Measurements from ENCODE around the gene ROPN1L. TPM values are rescaled to one million over a fixed set of nuclear protein-coding genes. Genes with fewer than 3 reads are reported as not detected.

The ROPN1L gene
- total and polyA plus RNA-seq, 7 experiments from 2014 or later = 0.32 to 2.6 (median 1.4) TPM

- H3K4me1 ChIP-seq (ENCODE audit: control insufficient read depth in 2 of 2, insufficient read depth in 2 of 2, low read length in 2 of 2) = no peaks in the 10 kb centered on the region
- H3K4me3 ChIP-seq (ENCODE audit: low read length) = no peak overlapping the region
- Mint-ChIP-seq H3K36me3 (peaks cover 0 to 25% (median 17%) of the 10 kb centered on the region in 5 donors), H3K9me3 (peaks cover 0 to 41% (median 6%) of the 10 kb centered on the region in 11 donors), H3K27ac (peak overlapping the region in 1 of 9 donors; percentile 14), H3K4me3 (no peak overlapping the region), H3K27me3 (peaks cover 0 to 10% (median 0%) of the 10 kb centered on the region in 5 donors), H3K4me1 (no peaks in the 10 kb centered on the region)
- H3K9me3 ChIP-seq (ENCODE audit: control insufficient read depth in 2 of 3, low read length in 3 of 3) = peaks cover 0 to 13% (median 0%) of the 10 kb centered on the region in 3 experiments
- ChIA-PET CTCF (no interaction called here), POLR2A (no interaction called here)
- H3K27me3 ChIP-seq (ENCODE audit: control insufficient read depth in 2 of 2, insufficient read depth in 2 of 2, low read length in 2 of 2) = no peaks in the 10 kb centered on the region
- ATAC-seq (no peak), DNase-seq (no peak)
- no peaks in the 10 kb centered on the region for H3K36me3 ChIP-seq (ENCODE audit: control insufficient read depth in 2 of 3, insufficient read depth in 3 of 3, low read length in 3 of 3)
- intact Hi-C loops (cut with micrococcal nuclease) = no loop called here
- no peak overlapping the region for H3K27ac ChIP-seq (ENCODE audit: low read depth, low read length)
Measured at GRCh38 chr5:10474521-10475075, 32.9 kb downstream of the ROPN1L start.

DNA sequence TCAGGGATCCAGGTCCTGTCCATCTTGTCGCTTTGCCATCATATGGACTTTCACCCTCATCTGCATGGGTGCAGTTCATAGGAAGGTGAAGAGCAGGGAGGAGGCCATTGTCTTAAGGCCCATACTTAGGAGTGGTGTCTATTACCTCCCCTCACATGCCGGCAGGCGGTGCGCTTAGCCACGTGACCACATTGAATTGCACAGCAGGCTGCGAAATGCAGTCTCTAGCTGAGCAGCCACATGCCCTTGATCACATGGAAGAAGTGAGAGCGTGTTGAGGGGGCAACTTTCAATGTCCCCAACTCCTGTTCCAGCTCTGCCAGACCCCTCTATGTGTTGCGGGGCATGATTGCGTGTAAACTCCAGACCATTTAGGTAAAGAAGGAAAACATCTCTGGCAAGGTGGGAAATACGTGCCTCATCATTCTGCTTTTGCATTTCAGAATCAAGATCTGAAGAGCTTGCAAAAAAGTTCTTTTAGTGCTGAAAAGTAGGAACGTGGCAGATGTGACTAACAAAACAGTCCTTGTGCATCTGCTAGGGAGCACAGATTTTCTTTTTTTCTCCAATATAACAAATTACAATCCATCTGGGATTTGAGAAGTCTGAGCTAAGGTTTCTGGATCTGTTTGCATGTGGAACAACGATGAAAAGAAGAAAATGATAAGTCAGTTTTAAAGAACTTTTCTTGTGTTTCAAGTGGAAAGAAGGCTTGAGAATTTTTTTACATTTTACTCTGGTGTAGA lies 34.4 kb downstream of the ROPN1L start:
- H3K36me3 Mint-ChIP-seq = peaks cover 0 to 25% (median 17%) of the 10 kb centered on the region in 5 donors
- POLR2A ChIA-PET = no interaction called here
- intact Hi-C loops (cut with micrococcal nuclease) = no loop called here
- H3K36me3 ChIP-seq (ENCODE audit: control insufficient read depth in 2 of 3, insufficient read depth in 3 of 3, low read length in 3 of 3) = no peaks in the 10 kb centered on the region
- no peaks in the 10 kb centered on the region for H3K4me1 ChIP-seq (ENCODE audit: control insufficient read depth in 2 of 2, insufficient read depth in 2 of 2, low read length in 2 of 2)
- no peak overlapping the region for H3K4me3 Mint-ChIP-seq
- no peak overlapping the region for H3K27ac ChIP-seq (ENCODE audit: low read depth, low read length)
- DNase-seq = no peak
- peaks cover 0 to 13% (median 0%) of the 10 kb centered on the region in 3 experiments for H3K9me3 ChIP-seq (ENCODE audit: control insufficient read depth in 2 of 3, low read length in 3 of 3)
- no peaks in the 10 kb centered on the region for H3K4me1 Mint-ChIP-seq
- CTCF ChIA-PET = no interaction called here
- no peak overlapping the region for H3K27ac Mint-ChIP-seq
- peaks cover 0 to 10% (median 0%) of the 10 kb centered on the region in 5 donors for H3K27me3 Mint-ChIP-seq
- ATAC-seq = no peak
- peaks cover 0 to 41% (median 6%) of the 10 kb centered on the region in 11 donors for H3K9me3 Mint-ChIP-seq
- H3K27me3 ChIP-seq (ENCODE audit: control insufficient read depth in 2 of 2, insufficient read depth in 2 of 2, low read length in 2 of 2) = no peaks in the 10 kb centered on the region
- H3K4me3 ChIP-seq (ENCODE audit: low read length) = no peak overlapping the region

DNA sequence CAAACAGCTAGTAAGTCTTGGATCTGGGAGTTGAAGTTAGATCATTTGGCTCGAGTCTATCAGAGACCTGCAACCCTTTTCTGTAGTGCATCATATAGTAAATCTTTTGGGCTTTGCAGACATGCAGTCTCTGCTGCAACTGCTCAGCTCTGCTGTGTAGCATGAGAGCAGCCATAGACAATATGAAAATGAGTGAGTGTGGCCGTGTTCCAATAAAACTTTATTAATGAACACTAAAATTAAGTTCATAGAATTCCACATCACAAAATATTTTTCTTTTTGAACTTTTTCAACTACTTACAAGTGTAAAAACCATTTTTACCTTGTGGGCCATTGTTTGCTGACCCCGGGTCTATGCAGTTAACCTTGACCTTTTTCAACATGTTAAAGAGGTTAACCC lies 35.2 kb downstream of the ROPN1L start:
- Histone ChIP-seq H3K27ac (ENCODE audit: low read depth, low read length) (no peak overlapping the region), H3K27me3 (ENCODE audit: control insufficient read depth in 2 of 2, insufficient read depth in 2 of 2, low read length in 2 of 2) (no peaks in the 10 kb centered on the region), H3K4me3 (ENCODE audit: low read length) (no peak overlapping the region), H3K4me1 (ENCODE audit: control insufficient read depth in 2 of 2, insufficient read depth in 2 of 2, low read length in 2 of 2) (no peaks in the 10 kb centered on the region), H3K9me3 (ENCODE audit: control insufficient read depth in 2 of 3, low read length in 3 of 3) (peaks cover 0 to 13% (median 0%) of the 10 kb centered on the region in 3 experiments), H3K36me3 (ENCODE audit: control insufficient read depth in 2 of 3, insufficient read depth in 3 of 3, low read length in 3 of 3) (no peaks in the 10 kb centered on the region)
- Mint-ChIP-seq H3K36me3 (peaks cover 0 to 23% (median 17%) of the 10 kb centered on the region in 5 donors), H3K4me1 (no peaks in the 10 kb centered on the region), H3K4me3 (no peak overlapping the region), H3K27ac (no peak overlapping the region), H3K27me3 (peaks cover 0 to 10% (median 0%) of the 10 kb centered on the region in 5 donors), H3K9me3 (peaks cover 0 to 41% (median 6%) of the 10 kb centered on the region in 11 donors)
- no peak for ATAC-seq
- CTCF ChIA-PET = no interaction called here
- DNase-seq = no peak
- intact Hi-C loops (cut with micrococcal nuclease) = no loop called here
- POLR2A ChIA-PET = no interaction called here

DNA sequence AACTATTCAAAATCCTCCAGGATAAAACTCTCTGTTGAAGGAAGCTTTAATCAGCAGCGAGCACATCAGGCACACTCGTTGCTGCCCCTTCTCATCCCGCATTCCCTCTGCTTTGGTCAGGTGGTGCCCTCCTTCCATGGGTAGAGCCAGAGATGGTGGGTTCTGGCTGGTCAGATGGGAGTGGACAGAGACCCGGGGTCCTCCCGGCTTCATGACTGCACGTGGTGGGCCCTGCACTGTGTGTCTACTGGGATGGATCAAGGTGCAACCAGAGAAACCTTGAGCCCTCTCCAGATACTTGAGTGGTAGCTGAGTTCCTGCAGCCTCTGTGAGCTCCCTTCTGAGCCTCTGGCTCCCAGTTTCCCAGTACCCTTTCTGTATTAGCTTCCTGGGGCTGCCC lies 36.3 kb downstream of the ROPN1L start:
- intact Hi-C loops (cut with micrococcal nuclease) = no loop called here
- no peaks in the 10 kb centered on the region for H3K4me1 Mint-ChIP-seq
- Histone ChIP-seq H3K27me3 (ENCODE audit: control insufficient read depth in 2 of 2, insufficient read depth in 2 of 2, low read length in 2 of 2) (no peaks in the 10 kb centered on the region), H3K27ac (ENCODE audit: low read depth, low read length) (no peak overlapping the region), H3K36me3 (ENCODE audit: control insufficient read depth in 2 of 3, insufficient read depth in 3 of 3, low read length in 3 of 3) (no peaks in the 10 kb centered on the region), H3K4me1 (ENCODE audit: control insufficient read depth in 2 of 2, insufficient read depth in 2 of 2, low read length in 2 of 2) (no peaks in the 10 kb centered on the region), H3K4me3 (ENCODE audit: low read length) (no peak overlapping the region), H3K9me3 (ENCODE audit: control insufficient read depth in 2 of 3, low read length in 3 of 3) (peaks cover 0 to 13% (median 0%) of the 10 kb centered on the region in 3 experiments)
- peaks cover 0 to 36% (median 6%) of the 10 kb centered on the region in 11 donors for H3K9me3 Mint-ChIP-seq
- peaks cover 0 to 10% (median 0%) of the 10 kb centered on the region in 5 donors for H3K27me3 Mint-ChIP-seq
- peaks cover 0 to 15% (median 14%) of the 10 kb centered on the region in 5 donors for H3K36me3 Mint-ChIP-seq
- no peak for DNase-seq
- H3K4me3 Mint-ChIP-seq = no peak overlapping the region
- ChIA-PET CTCF (no interaction called here), POLR2A (no interaction called here)
- H3K27ac Mint-ChIP-seq = no peak overlapping the region
- no peak for ATAC-seq

GRCh38 chr5:10478436-10478835 lies 36.8 kb downstream of the ROPN1L start:
- no peak overlapping the region for H3K27ac ChIP-seq (ENCODE audit: low read depth, low read length)
- H3K27me3 ChIP-seq (ENCODE audit: control insufficient read depth in 2 of 2, insufficient read depth in 2 of 2, low read length in 2 of 2) = no peaks in the 10 kb centered on the region
- intact Hi-C loops (cut with micrococcal nuclease) = no loop called here
- no peaks in the 10 kb centered on the region for H3K4me1 ChIP-seq (ENCODE audit: control insufficient read depth in 2 of 2, insufficient read depth in 2 of 2, low read length in 2 of 2)
- ChIA-PET POLR2A (no interaction called here), CTCF (no interaction called here)
- H3K36me3 Mint-ChIP-seq = peaks cover 0 to 15% (median 11%) of the 10 kb centered on the region in 5 donors
- ATAC-seq = no peak
- no peaks in the 10 kb centered on the region for H3K4me1 Mint-ChIP-seq
- peaks cover 0 to 7% (median 0%) of the 10 kb centered on the region in 5 donors for H3K27me3 Mint-ChIP-seq
- peaks cover 0 to 13% (median 0%) of the 10 kb centered on the region in 3 experiments for H3K9me3 ChIP-seq (ENCODE audit: control insufficient read depth in 2 of 3, low read length in 3 of 3)
- H3K27ac Mint-ChIP-seq = no peak overlapping the region
- no peak for DNase-seq
- H3K36me3 ChIP-seq (ENCODE audit: control insufficient read depth in 2 of 3, insufficient read depth in 3 of 3, low read length in 3 of 3) = no peaks in the 10 kb centered on the region
- no peak overlapping the region for H3K4me3 Mint-ChIP-seq
- peaks cover 0 to 31% (median 6%) of the 10 kb centered on the region in 11 donors for H3K9me3 Mint-ChIP-seq
- H3K4me3 ChIP-seq (ENCODE audit: low read length) = no peak overlapping the region

DNA sequence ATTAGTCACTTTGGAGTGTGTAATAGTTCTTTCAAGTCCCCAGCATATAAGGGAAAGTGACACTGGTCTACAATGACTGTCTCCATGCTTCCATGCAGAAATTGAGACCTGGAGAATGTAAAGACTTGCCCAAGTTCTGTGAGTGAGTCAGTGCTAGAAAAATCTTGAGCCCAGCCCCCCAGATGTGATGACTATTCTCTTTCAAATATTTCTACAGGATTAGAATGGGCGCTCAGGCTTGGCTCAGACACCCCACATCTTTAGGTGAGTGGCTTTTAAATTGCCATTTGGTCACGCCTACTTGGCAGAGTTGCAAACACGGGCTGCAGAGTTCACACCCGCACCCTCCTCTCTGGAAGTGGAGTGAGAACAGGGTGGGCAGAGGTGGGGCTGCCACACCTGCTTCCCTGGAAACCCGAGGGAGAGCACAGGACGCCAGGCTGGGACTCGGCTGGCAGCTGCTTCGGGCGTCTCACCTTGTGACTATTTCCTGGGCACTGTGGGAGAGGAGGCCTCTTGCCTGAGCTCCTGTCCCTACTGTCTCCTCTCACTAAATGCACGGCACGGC lies 37.6 kb downstream of the ROPN1L start:
- no peak overlapping the region for H3K27ac ChIP-seq (ENCODE audit: low read depth, low read length)
- Mint-ChIP-seq H3K9me3 (peaks cover 0 to 26% (median 6%) of the 10 kb centered on the region in 11 donors), H3K27me3 (peaks cover 0 to 9% (median 0%) of the 10 kb centered on the region in 5 donors), H3K4me3 (no peak overlapping the region), H3K27ac (no peak overlapping the region), H3K36me3 (peaks cover 0 to 15% (median 9%) of the 10 kb centered on the region in 5 donors), H3K4me1 (no peaks in the 10 kb centered on the region)
- DNase-seq (no peak), ATAC-seq (no peak)
- CTCF ChIA-PET = interaction anchor here (0.6 kb wide), 1 partner anchor 60 kb away, joined by 3 read pairs; no protein-coding TSS in a partner anchor
- H3K27me3 ChIP-seq (ENCODE audit: control insufficient read depth in 2 of 2, insufficient read depth in 2 of 2, low read length in 2 of 2) = no peaks in the 10 kb centered on the region
- POLR2A ChIA-PET = no interaction called here
- H3K4me1 ChIP-seq (ENCODE audit: control insufficient read depth in 2 of 2, insufficient read depth in 2 of 2, low read length in 2 of 2) = no peaks in the 10 kb centered on the region
- intact Hi-C loops (cut with micrococcal nuclease) = no loop called here
- peaks cover 0 to 13% (median 0%) of the 10 kb centered on the region in 3 experiments for H3K9me3 ChIP-seq (ENCODE audit: control insufficient read depth in 2 of 3, low read length in 3 of 3)
- H3K36me3 ChIP-seq (ENCODE audit: control insufficient read depth in 2 of 3, insufficient read depth in 3 of 3, low read length in 3 of 3) = no peaks in the 10 kb centered on the region
- no peak overlapping the region for H3K4me3 ChIP-seq (ENCODE audit: low read length)
